Cardiac muscle cell (in vitro differentiated cells and primary cell): ENCODE data around the gene AGPAT3. TPM values are rescaled to one million over a fixed set of nuclear protein-coding genes. Genes with fewer than 3 reads are reported as not detected.
A peak's percentile ranks its signal among the peaks of the same experiment; 100 is the strongest.

Experiments used
- DNase-seq, 2 donors: peaks; one replicate each; pipeline versions ENCODE4 v3.0.0 to v3.0.0-alpha.2; 2010 to 2017; ENCODE audit warnings: low read depth in 1 of 2, low spot score in 1 of 2
- H3K27ac ChIP-seq: fragments of 200-600 bp; sonication (generic); 2 replicates; pipeline ENCODE4 v1.5.1; 2016
- H3K27me3 ChIP-seq: fragments of 200-600 bp; sonication (generic); 2 replicates; pipeline ENCODE4 v1.6.0; 2016; ENCODE audit warnings: control low read depth
- H3K36me3 ChIP-seq: fragments of 200-600 bp; sonication (generic); 2 replicates; pipeline ENCODE4 v1.5.1; 2016; ENCODE audit warnings: control low read depth
- H3K4me1 ChIP-seq: fragments of 200-600 bp; sonication (generic); 2 replicates; pipeline ENCODE4 v1.8.1; 2017; ENCODE audit warnings: low read depth, mild to moderate bottlenecking, mixed run types
- H3K4me3 ChIP-seq: fragments of 200-600 bp; sonication (generic); 2 replicates; pipeline ENCODE4 v1.5.1; 2016; ENCODE audit warnings: mild to moderate bottlenecking
- H3K9me3 ChIP-seq: fragments of 200-600 bp; sonication (generic); 2 replicates; pipeline ENCODE4 v1.5.1; 2017; ENCODE audit warnings: low read depth, mild to moderate bottlenecking, control low read depth
- polyA plus RNA-seq: library from polyadenylated mRNA; unstranded; fragments of >200 nt; fragmentation: Nextera tagmentation; extraction: Ambion mirVana; gene quantifications from 2 replicates; pipeline ENCODE4 v1.2.1, GENCODE V29; 2016
- total RNA-seq: library from RNA; depleted of rRNA; stranded (reverse); fragments of >200 nt; gene quantifications from 2 replicates; pipeline ENCODE4 v1.2.3, GENCODE V29; 2016
- TF ChIP-seq, protein P1 (sequence below): IDR thresholded peaks from 2 replicates; pipeline ENCODE4 v1.5.1; 2012; ENCODE audit warnings: low read depth, mild to moderate bottlenecking, low read length

AGPAT3 gene
- total and polyA plus RNA-seq, 2 experiments from 2014 or later: 12.4 to 23.6 TPM

DNA sequence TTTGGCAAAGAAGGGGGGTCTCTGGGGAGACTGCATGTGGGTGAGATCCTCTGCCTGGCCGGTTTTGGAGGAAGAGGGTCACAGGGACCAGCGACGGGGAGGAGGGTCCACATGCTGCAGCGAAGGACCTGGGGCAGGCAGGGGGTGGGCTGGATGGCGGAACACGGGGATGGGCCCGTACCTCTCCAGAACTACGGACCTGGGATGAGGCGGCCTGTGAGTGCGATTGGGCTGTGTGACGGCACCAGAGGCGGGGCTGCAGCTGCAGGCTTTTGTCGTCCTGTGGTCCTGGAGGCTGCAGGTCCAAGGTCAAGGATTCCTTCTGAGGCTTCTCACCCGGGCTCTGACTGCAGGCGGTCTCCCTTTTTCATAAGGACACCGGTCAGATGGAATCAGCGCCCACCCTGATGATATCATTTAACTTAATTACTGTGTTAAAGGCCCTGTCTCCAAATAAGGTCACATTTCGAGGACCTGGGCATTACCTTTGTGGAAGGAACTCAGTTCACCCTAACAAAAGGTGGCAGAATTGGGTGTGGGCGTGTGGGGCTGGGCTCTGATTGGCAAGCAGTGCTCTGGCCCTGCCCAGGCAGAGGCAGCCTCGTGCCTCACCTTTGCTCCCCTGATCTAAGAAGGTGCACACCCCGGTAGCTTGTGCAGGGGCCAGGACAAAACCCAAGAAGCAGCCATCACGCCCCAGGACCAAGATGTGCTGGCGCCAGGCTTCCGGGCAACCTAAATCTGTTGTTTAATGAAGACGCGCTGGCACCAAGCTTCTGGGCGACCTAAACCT is 87.1 kb downstream of the AGPAT3 start:
- DNase-seq: no peak
- no peak overlapping the region for H3K27ac ChIP-seq
- H3K9me3 ChIP-seq: no peaks in the 10 kb centered on the region
- no peak overlapping the region for H3K4me3 ChIP-seq
- H3K36me3 ChIP-seq: no peaks in the 10 kb centered on the region
- no peaks in the 10 kb centered on the region for H3K4me1 ChIP-seq
- TF ChIP-seq, protein P1, sequence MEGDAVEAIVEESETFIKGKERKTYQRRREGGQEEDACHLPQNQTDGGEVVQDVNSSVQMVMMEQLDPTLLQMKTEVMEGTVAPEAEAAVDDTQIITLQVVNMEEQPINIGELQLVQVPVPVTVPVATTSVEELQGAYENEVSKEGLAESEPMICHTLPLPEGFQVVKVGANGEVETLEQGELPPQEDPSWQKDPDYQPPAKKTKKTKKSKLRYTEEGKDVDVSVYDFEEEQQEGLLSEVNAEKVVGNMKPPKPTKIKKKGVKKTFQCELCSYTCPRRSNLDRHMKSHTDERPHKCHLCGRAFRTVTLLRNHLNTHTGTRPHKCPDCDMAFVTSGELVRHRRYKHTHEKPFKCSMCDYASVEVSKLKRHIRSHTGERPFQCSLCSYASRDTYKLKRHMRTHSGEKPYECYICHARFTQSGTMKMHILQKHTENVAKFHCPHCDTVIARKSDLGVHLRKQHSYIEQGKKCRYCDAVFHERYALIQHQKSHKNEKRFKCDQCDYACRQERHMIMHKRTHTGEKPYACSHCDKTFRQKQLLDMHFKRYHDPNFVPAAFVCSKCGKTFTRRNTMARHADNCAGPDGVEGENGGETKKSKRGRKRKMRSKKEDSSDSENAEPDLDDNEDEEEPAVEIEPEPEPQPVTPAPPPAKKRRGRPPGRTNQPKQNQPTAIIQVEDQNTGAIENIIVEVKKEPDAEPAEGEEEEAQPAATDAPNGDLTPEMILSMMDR: no peak
- H3K27me3 ChIP-seq: no peaks in the 10 kb centered on the region

DNA sequence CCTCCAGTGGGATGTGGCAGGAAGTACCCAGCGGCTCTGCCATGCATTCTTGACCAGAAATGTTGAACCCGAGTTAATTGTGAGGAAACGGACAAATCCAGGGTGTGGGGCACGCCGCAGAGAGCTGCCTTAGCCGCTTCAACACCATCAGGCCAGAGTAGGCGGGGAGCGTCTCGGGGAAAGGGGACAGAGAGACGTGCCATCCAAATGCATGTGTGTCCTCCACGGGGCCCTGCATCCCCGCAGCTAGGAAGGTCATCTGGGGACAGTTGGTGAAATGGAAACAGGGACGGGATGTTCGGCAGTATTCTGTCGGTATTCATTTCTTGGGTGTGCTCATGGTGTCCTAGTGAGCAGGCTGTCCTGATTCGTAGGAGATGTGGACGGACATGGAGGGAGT is 88.0 kb downstream of the AGPAT3 start:
- Histone ChIP-seq H3K4me3 (no peak overlapping the region), H3K4me1 (no peaks in the 10 kb centered on the region), H3K27me3 (no peaks in the 10 kb centered on the region), H3K9me3 (no peaks in the 10 kb centered on the region), H3K36me3 (no peaks in the 10 kb centered on the region), H3K27ac (no peak overlapping the region)
- TF ChIP-seq, protein P1: no peak
- DNase-seq: no peak

DNA sequence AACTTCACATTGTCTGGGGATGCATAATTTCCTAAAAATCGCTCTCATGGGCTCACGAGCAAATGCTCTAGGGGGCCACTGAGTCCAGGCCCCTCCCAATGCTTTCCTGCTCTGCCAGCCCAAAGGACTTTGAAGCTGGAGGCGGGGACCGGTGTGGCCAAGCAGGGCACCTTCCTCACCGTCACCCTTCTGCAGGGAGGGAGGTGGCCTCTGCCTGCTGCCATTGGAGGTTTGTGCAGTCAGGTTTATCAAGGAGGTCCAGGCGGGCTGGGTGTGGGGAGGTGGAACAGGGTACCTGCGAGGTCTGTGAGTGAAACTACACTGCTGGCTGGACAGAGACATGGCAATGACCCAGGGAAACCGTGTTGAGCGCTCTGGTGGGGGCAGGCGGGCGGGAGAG is 89.0 kb downstream of the AGPAT3 start:
- Histone ChIP-seq H3K36me3 (no peaks in the 10 kb centered on the region), H3K27me3 (no peaks in the 10 kb centered on the region), H3K9me3 (no peaks in the 10 kb centered on the region), H3K27ac (no peak overlapping the region), H3K4me1 (no peaks in the 10 kb centered on the region), H3K4me3 (no peak overlapping the region)
- TF ChIP-seq, protein P1: no peak
- no peak for DNase-seq

DNA sequence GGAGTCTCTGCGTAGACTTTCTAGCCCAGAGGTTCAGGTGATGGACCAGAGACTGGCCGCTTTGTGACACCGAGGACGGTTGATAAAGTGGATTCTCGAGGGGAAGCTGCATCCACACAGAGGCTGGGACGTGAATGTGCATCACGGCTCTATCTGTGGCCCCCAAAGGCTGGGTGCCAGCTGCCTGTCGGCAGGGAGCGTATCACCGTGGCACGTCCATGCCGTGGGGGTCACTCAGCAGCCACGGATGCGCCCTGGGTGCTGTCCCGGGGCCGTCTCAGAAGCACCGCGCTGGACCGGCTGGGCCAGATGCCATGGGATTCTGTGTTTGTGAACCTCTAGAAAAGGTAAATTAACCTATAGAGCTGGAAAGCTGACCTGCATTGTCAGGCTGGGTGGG is 89.9 kb downstream of the AGPAT3 start:
- no peaks in the 10 kb centered on the region for H3K36me3 ChIP-seq
- TF ChIP-seq, protein P1: no peak
- H3K4me3 ChIP-seq: no peak overlapping the region

DNA sequence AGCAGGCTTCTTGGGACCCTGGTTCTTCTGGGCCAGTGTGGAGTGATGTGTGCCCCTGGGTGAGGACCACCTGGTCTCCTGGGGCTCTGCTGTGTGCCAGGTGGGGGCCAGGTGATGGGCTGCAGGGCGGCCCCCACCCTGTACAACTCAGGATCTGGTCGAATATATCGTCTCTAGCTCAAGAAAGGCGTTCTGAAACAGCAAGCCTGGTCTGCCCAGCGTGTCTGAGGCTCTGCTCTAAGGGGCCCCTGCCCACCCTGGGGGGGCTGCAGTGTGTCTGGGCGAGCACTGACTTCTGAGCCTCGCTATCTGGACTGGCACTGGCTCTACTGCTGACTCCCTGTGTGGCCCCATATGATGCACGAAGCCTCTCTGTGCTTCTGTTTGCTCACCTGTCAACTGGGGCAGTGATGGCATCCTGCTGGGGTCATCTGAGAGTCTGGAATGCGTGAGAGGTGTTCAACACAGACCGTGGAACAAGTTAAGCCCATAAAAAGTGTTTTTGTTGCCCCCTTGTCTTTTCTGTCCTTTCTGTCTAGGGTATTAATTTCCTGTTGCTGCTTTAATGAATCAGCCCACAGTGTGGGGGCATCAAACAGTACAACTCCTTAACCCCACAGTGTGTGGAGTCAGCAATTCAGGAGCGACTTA is 91.1 kb downstream of the AGPAT3 start:
- H3K4me1 ChIP-seq: no peaks in the 10 kb centered on the region

More for the DNA sequence above, 89.9 kb downstream of the AGPAT3 start:
- Histone ChIP-seq H3K27ac (no peak overlapping the region), H3K9me3 (no peaks in the 10 kb centered on the region), H3K4me1 (no peaks in the 10 kb centered on the region), H3K27me3 (no peaks in the 10 kb centered on the region)
- no peak for DNase-seq

More for the DNA sequence above, 91.1 kb downstream of the AGPAT3 start:
- Histone ChIP-seq H3K9me3 (no peaks in the 10 kb centered on the region), H3K27ac (no peak overlapping the region), H3K27me3 (no peaks in the 10 kb centered on the region), H3K36me3 (peaks cover 7% of the 10 kb centered on the region), H3K4me3 (no peak overlapping the region)
- DNase-seq: peak in 1 of 2 donors; percentile 16
- TF ChIP-seq, protein P1: no peak
